ENCODE data around the gene INVS.
"Not testable (repeated sequence)": the region's sequence is repeated elsewhere in the genome, so short reads cannot be mapped to it uniquely, and the experiment has no call there.

The INVS gene

GRCh38 chr9:100117316-100117715, 18.3 kb downstream of the INVS start:
- no peak for DNase-seq (ENCODE audit: low read depth in 2 of 2)

DNA sequence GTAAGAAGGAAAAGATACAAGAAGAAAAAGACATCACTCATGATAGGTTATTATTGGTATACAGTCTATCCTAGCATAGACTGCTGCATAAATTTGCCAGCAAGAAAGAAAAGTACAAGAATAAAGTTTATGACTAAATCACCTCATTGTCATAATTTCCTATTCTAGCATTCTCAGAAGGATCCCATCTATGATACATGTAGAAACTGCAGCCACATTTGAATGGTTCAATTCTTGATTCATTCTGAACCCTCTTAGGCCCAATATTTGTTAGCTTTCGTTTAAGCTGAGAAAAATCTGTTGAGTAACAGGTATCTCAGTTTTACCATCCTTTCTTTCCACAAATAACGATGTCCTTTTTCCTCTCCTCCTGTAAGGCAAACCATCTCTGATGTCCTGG, 21.2 kb downstream of the INVS start:
- DNase-seq (ENCODE audit: low read depth in 2 of 2), result no peak

- DNase-seq (ENCODE audit: low read depth in 2 of 2), result no peak
Observed at GRCh38 chr9:100125236-100125635, 26.2 kb downstream of the INVS start.

GRCh38 chr9:100125910-100126309, 26.9 kb downstream of the INVS start:
- no peak for DNase-seq (ENCODE audit: low read depth in 2 of 2)

GRCh38 chr9:100126423-100126822, 27.4 kb downstream of the INVS start:
- DNase-seq (ENCODE audit: low read depth in 2 of 2), result no peak

GRCh38 chr9:100129772-100130171, 30.7 kb downstream of the INVS start:
- no peak for DNase-seq (ENCODE audit: low read depth in 2 of 2)

GRCh38 chr9:100131216-100131615, 32.2 kb downstream of the INVS start:
- DNase-seq (ENCODE audit: low read depth in 2 of 2), result no peak

- no peak for DNase-seq (ENCODE audit: low read depth in 2 of 2)
Observed at GRCh38 chr9:100131875-100132430, 32.9 kb downstream of the INVS start.

DNA sequence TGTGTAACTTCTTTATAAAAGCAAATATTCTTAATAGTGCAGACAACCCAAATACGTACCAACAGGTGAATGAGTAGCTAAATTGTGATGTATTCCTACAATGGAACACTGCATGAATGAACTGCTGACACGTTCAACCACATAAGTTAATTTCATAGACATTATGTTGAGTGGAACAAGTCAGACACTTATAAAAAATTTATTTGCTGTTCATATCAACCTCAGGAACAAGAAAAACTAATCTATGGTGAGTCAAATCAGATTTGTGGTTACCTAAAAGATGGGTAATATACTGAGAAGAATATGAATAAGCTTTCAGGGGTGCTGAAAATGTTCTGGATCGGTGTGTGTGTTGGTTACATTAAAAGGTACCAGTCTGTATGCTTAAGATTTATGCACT, 35.7 kb downstream of the INVS start:
- no peak for DNase-seq (ENCODE audit: low read depth in 2 of 2)

- DNase-seq (ENCODE audit: low read depth in 2 of 2), result not testable (repeated sequence)
Observed at GRCh38 chr9:100136799-100137198, 37.8 kb downstream of the INVS start.

DNA sequence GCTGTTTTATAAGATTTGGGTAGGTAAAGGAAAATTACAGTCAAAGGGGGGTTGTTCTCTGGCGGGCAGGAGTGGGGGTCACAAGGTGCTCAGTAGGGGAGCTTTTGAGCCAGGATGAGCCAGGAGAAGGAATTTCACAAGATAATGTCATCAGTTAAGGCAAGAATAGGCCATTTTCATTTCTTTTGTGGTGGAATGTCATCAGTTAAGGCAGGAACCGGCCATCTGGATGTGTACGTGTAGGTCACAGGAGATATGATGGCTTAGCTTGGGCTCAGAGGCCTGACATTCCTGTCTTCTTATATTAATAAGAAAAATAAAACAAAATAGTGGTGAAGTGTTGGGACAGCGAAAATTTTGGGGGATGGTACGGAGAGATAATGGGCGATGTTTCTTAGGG, 41.3 kb downstream of the INVS start:
- not testable (repeated sequence) for DNase-seq (ENCODE audit: low read depth in 2 of 2)

GRCh38 chr9:100141862-100142261, 42.8 kb downstream of the INVS start:
- not testable (repeated sequence) for DNase-seq (ENCODE audit: low read depth in 2 of 2)

- not testable (repeated sequence) for DNase-seq (ENCODE audit: low read depth in 2 of 2)
Observed at GRCh38 chr9:100145167-100145934, 46.3 kb downstream of the INVS start.

- not testable (repeated sequence) for DNase-seq (ENCODE audit: low read depth in 2 of 2)
Observed at GRCh38 chr9:100145976-100146375, 46.9 kb downstream of the INVS start.

DNA sequence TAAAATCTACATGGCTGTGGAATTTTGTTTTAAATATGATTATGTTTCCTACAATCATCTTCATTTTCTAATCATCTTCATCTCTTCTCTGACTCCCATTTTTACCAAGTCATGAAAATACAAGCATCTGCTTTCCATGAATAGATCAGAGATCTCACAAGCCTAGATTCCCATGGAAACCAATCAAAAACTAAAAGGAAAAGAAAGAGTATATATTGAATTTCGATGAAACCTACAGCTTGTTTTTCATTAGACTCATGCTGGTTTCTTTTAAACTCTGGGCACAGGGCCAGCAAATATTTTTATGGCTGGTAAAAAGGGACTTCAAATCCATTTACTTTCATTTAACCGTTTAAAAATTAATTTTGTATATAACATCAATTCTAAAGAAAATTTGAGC, 51.2 kb downstream of the INVS start:
- DNase-seq (ENCODE audit: low read depth in 2 of 2), result no peak

- no peak for DNase-seq (ENCODE audit: low read depth in 2 of 2)
Observed at GRCh38 chr9:100160021-100160420, 61.0 kb downstream of the INVS start.

DNA sequence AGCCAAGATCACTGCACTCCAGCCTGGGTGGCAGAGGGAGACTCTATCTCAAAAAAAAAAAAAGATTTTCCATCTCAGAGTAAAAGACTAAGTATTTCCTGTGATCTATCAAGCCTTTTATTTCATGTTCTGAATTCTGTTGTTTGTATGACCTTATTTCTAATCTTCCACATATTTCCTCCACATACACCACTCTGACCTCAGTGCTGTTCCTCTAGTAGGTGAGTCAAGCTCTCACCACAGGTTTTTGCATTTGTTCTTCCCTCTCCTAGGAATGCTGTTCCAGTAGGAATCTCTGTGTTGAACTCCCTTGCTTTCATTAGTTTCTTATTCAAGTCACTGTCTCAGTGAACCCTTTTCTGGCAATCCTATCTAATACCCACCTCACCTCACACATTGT, 68.1 kb downstream of the INVS start:
- no peak for DNase-seq (ENCODE audit: low read depth in 2 of 2)

DNA sequence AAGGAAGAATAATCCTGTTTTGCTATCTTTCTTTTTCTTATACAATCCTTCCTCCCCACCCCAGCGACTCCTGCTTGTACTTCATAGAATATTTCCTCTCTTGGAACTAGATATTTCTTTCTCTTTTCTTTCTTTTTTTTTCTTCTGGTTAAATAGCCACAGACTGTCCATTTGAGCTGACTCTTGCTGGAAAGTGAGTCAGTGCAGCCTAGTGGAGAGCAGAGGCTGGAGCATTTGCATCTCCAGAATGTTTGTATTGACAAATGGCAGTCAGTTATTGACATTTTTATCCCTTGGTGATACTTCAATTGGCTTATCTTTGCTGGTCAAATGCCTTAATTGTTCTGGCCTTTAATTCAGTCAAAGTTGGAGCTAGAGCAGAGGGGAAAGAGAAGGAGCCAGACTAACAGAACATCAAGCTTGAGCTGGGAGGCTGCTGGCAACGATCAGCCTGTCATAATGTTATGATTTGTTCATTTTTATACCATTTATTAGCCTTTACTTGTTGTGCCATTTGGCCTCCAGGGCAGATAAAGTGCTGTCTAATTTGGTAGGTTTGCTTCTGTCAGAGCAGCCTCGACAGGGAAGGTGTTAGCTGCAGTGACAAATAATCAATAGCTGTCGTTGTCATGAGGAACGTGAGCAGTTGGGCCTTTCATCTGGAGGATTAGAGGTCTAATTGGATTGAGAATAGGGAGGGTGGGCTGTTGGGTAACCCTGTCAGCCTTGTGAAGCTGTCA, 69.0 kb downstream of the INVS start:
- no peak for DNase-seq (ENCODE audit: low read depth in 2 of 2)

- DNase-seq (ENCODE audit: low read depth in 2 of 2), result no peak
Observed at GRCh38 chr9:100170085-100170484, 71.0 kb downstream of the INVS start.

GRCh38 chr9:100170556-100170955, 71.5 kb downstream of the INVS start:
- no peak for DNase-seq (ENCODE audit: low read depth in 2 of 2)

- no peak for DNase-seq (ENCODE audit: low read depth in 2 of 2)
Observed at GRCh38 chr9:100186356-100186755, 87.3 kb downstream of the INVS start.

GRCh38 chr9:100190339-100190738, 91.3 kb downstream of the INVS start:
- no peak for DNase-seq (ENCODE audit: low read depth in 2 of 2)

DNA sequence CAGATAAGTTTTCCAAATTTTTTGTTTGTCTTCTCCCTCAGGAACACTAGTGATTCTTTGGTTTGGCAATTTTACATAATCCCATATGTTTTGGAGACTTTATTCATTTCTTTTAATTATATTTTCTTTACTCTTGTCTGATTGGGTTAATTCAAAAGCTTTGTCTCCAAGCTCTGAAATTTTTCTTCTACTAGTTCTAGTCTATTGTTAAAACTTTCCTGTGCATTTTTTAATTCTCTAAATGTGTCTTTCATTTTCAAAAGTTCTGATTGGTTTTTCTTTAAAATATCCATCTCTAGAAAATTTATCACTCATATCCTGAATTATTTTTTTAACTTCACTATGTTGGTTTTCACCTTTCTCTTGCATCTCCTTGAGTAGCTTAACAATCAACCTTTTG, 92.2 kb downstream of the INVS start:
- no peak for DNase-seq (ENCODE audit: low read depth in 2 of 2)
